Measurements from ENCODE around the gene CDH5. TPM values are rescaled to one million over a fixed set of nuclear protein-coding genes. Genes with fewer than 3 reads are reported as not detected.

The CDH5 gene
- total RNA-seq, 1 donor from 2014 or later, result not detected

- Histone ChIP-seq H3K27me3 (ENCODE audit: control insufficient read depth, insufficient read depth, low read length) (no peaks in the 10 kb centered on the region), H3K4me3 (ENCODE audit: low read depth, low read length) (no peak overlapping the region), H3K36me3 (ENCODE audit: control insufficient read depth, insufficient read depth, low read length) (no peaks in the 10 kb centered on the region)
- no peak for TF ChIP-seq CTCF (IDR thresholded peaks at IDR 0.05; ENCODE audit: insufficient read depth, low read length, severe bottlenecking)
- no peak for DNase-seq (ENCODE audit: low read depth)
- FAIRE-seq, result no peak
Observed at GRCh38 chr16:66388350-66389139, 22.1 kb downstream of the CDH5 start.

- TF ChIP-seq CTCF (IDR thresholded peaks at IDR 0.05; ENCODE audit: insufficient read depth, low read length, severe bottlenecking), result no peak
- FAIRE-seq (no peak), DNase-seq (ENCODE audit: low read depth) (no peak)
- Histone ChIP-seq H3K27me3 (ENCODE audit: control insufficient read depth, insufficient read depth, low read length) (no peaks in the 10 kb centered on the region), H3K36me3 (ENCODE audit: control insufficient read depth, insufficient read depth, low read length) (no peaks in the 10 kb centered on the region), H3K4me3 (ENCODE audit: low read depth, low read length) (no peak overlapping the region)
Observed at GRCh38 chr16:66389256-66390176, 23.0 kb downstream of the CDH5 start.

GRCh38 chr16:66390346-66391108 is 24.0 kb downstream of the CDH5 start:
- DNase-seq (ENCODE audit: low read depth) (no peak), FAIRE-seq (no peak)
- TF ChIP-seq CTCF (IDR thresholded peaks at IDR 0.05; ENCODE audit: insufficient read depth, low read length, severe bottlenecking), result no peak
- no peaks in the 10 kb centered on the region for H3K27me3 ChIP-seq (ENCODE audit: control insufficient read depth, insufficient read depth, low read length)
- no peak overlapping the region for H3K4me3 ChIP-seq (ENCODE audit: low read depth, low read length)
- H3K36me3 ChIP-seq (ENCODE audit: control insufficient read depth, insufficient read depth, low read length), result no peaks in the 10 kb centered on the region

GRCh38 chr16:66391726-66392670 is 25.5 kb downstream of the CDH5 start:
- Histone ChIP-seq H3K4me3 (ENCODE audit: low read depth, low read length) (no peak overlapping the region), H3K36me3 (ENCODE audit: control insufficient read depth, insufficient read depth, low read length) (no peaks in the 10 kb centered on the region), H3K27me3 (ENCODE audit: control insufficient read depth, insufficient read depth, low read length) (no peaks in the 10 kb centered on the region)
- DNase-seq (ENCODE audit: low read depth) (no peak), FAIRE-seq (peak; percentile 52)
- no peak for TF ChIP-seq CTCF (IDR thresholded peaks at IDR 0.05; ENCODE audit: insufficient read depth, low read length, severe bottlenecking)

All from bronchial epithelial cell (primary cell).